ENCODE measurements around the gene TACC3. TPM values are rescaled to one million over a fixed set of nuclear protein-coding genes. Genes with fewer than 3 reads are reported as not detected.

Gene TACC3
- total RNA-seq, 1 experiment from 2014 or later = 207 TPM

DNA sequence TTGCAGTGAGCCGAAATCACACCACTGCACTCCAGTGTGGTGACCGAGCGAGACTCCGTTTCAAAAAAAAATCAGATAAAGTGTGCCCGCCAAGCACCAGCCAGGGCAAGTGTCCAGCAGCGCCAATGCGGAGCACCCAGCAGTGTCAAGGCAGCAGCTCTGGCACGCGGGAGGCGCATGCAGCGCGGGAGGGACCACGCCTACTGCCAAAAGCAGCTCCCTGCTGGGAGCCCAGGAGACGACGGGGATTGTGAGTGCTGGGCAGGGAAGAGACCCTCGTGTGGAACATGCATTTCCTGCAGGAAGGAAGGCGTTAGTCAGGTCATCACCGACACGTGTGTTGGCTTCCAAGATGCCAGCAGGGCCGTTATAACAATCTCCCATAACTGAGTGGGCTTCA, 47.6 kb upstream of the TACC3 start:
- Mint-ChIP-seq H3K4me3 (no peak overlapping the region), H3K4me1 (peaks cover 2% of the 10 kb centered on the region), H3K36me3 (no peaks in the 10 kb centered on the region), H3K27ac (0 out of 2 replicates have a peak overlapping the region, but pooled peaks have one; percentile 18), H3K9me3 (no peaks in the 10 kb centered on the region), H3K27me3 (ENCODE audit: low read depth) (no peaks in the 10 kb centered on the region)
- ATAC-seq (no peak), DNase-seq (ENCODE audit: low spot score) (no peak)
- TF ChIP-seq NFYB (CRISPR knock-in tag; conservative IDR thresholded peaks at IDR 0.05; ENCODE audit: low read depth) (no peak), NFE2L1 (CRISPR knock-in tag; IDR thresholded peaks at IDR 0.05) (no peak), ZNF121 (CRISPR knock-in tag; IDR thresholded peaks at IDR 0.05) (no peak), SOX15 (CRISPR knock-in tag; IDR thresholded peaks at IDR 0.05) (no peak), ATF1 (CRISPR knock-in tag; IDR thresholded peaks at IDR 0.05) (no peak), JUN (CRISPR knock-in tag; IDR thresholded peaks at IDR 0.05) (no peak)
- TF ChIP-seq, protein P1, sequence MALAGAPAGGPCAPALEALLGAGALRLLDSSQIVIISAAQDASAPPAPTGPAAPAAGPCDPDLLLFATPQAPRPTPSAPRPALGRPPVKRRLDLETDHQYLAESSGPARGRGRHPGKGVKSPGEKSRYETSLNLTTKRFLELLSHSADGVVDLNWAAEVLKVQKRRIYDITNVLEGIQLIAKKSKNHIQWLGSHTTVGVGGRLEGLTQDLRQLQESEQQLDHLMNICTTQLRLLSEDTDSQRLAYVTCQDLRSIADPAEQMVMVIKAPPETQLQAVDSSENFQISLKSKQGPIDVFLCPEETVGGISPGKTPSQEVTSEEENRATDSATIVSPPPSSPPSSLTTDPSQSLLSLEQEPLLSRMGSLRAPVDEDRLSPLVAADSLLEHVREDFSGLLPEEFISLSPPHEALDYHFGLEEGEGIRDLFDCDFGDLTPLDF (CRISPR knock-in tag; IDR thresholded peaks at IDR 0.05) = no peak
- TF ChIP-seq, protein P2, sequence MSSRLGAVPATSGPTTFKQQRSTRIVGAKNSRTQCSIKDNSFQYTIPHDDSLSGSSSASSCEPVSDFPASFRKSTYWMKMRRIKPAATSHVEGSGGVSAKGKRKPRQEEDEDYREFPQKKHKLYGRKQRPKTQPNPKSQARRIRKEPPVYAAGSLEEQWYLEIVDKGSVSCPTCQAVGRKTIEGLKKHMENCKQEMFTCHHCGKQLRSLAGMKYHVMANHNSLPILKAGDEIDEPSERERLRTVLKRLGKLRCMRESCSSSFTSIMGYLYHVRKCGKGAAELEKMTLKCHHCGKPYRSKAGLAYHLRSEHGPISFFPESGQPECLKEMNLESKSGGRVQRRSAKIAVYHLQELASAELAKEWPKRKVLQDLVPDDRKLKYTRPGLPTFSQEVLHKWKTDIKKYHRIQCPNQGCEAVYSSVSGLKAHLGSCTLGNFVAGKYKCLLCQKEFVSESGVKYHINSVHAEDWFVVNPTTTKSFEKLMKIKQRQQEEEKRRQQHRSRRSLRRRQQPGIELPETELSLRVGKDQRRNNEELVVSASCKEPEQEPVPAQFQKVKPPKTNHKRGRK (CRISPR knock-in tag; IDR thresholded peaks at IDR 0.05; ENCODE audit: borderline replicate concordance) = no peak
- TF ChIP-seq, protein P3, sequence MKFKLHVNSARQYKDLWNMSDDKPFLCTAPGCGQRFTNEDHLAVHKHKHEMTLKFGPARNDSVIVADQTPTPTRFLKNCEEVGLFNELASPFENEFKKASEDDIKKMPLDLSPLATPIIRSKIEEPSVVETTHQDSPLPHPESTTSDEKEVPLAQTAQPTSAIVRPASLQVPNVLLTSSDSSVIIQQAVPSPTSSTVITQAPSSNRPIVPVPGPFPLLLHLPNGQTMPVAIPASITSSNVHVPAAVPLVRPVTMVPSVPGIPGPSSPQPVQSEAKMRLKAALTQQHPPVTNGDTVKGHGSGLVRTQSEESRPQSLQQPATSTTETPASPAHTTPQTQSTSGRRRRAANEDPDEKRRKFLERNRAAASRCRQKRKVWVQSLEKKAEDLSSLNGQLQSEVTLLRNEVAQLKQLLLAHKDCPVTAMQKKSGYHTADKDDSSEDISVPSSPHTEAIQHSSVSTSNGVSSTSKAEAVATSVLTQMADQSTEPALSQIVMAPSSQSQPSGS (CRISPR knock-in tag; IDR thresholded peaks at IDR 0.05; ENCODE audit: borderline replicate concordance, low read depth) = no peak
- POLR2A ChIA-PET = interaction anchor here (0.9 kb wide), 1 partner anchor 305 kb away, joined by 3 read pairs; no protein-coding TSS in a partner anchor
- CTCF ChIA-PET = interaction anchor here (1.2 kb wide), 1 partner anchor 20 kb away, joined by 5 read pairs; no protein-coding TSS in a partner anchor

DNA sequence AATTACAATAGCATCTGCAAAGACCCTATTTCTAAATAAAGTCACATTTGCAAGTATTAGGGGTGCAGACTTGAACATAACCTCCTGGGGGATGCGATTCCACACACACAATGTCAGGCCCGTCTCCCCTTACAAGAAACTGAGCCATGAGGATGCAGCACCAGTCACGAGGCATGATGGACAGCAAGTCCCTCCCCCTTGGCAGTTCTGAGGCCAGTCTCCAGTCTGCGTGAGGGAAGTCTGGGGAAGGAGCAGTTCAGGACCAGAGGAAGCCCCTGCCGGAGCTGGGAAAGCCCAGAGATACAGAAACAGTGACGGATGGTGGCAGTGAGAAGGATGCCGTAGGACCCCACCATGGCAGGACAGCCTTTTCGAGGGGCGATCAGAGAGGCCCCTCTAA, 46.6 kb upstream of the TACC3 start:
- ATAC-seq (peak; percentile 46; the same call in 1 of the 2 replicates), DNase-seq (ENCODE audit: low spot score) (no peak)
- ChIA-PET POLR2A (no interaction called here), CTCF (interaction anchor here (0.7 kb wide), 1 partner anchor 120 kb away, joined by 6 read pairs; no protein-coding TSS in a partner anchor)
- Mint-ChIP-seq H3K27me3 (ENCODE audit: low read depth) (no peaks in the 10 kb centered on the region; the same call in 1 of the 2 replicates), H3K4me3 (no peak overlapping the region), H3K36me3 (no peaks in the 10 kb centered on the region), H3K4me1 (no peaks in the 10 kb centered on the region; the same call in 1 of the 2 replicates), H3K9me3 (no peaks in the 10 kb centered on the region), H3K27ac (peak overlapping the region; percentile 53; the same call in 1 of the 2 replicates)
- TF ChIP-seq RELA (CRISPR knock-in tag; IDR thresholded peaks at IDR 0.05; ENCODE audit: borderline replicate concordance) (no peak), TEAD1 (CRISPR knock-in tag; IDR thresholded peaks at IDR 0.05) (no peak), SOX15 (CRISPR knock-in tag; IDR thresholded peaks at IDR 0.05) (no peak), KAT7 (CRISPR knock-in tag; IDR thresholded peaks at IDR 0.05; ENCODE audit: borderline replicate concordance) (no peak), FOXK1 (CRISPR knock-in tag; IDR thresholded peaks at IDR 0.05) (no peak)

DNA sequence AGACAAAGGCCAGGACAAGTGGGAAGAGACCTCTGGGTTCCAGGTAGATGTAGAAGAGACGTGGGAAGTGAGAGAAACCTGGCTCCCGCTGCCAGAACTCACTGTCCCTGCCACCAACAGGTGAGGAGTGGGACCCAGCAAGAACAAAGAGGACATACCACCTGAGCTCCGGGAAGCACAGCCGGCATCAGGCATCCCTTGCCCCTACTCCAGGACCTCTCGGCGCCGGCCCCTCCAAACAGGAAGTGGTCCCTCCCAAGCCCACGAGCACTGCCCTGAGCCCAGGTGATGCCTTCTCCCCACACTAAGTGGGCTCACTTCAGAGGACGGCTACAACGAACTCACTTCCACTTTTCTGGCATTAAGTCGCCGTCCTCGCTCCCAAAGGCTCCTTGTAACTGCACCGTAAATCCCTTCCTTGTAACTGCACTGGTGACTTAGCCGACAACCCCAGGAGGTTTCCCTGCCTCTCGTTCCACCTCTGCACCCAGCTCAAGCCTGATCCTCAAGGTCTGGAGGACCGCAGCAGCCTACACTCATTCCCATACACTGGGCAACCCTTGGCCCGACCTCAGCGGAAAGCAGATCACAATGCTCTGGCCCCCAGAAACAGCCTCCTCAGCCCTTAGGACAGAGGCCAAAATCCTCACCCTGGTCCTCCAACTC, 46.1 kb upstream of the TACC3 start:
- ChIA-PET POLR2A (no interaction called here), CTCF (interaction anchor here (0.7 kb wide), 1 partner anchor 120 kb away, joined by 6 read pairs; no protein-coding TSS in a partner anchor)
- ATAC-seq (no peak), DNase-seq (ENCODE audit: low spot score) (no peak)
- Mint-ChIP-seq H3K36me3 (no peaks in the 10 kb centered on the region), H3K9me3 (no peaks in the 10 kb centered on the region), H3K27me3 (ENCODE audit: low read depth) (no peaks in the 10 kb centered on the region; the same call in 1 of the 2 replicates), H3K4me1 (no peaks in the 10 kb centered on the region; the same call in 1 of the 2 replicates), H3K4me3 (no peak overlapping the region), H3K27ac (no peak overlapping the region; the same call in 1 of the 2 replicates)
- TF ChIP-seq, protein P4, sequence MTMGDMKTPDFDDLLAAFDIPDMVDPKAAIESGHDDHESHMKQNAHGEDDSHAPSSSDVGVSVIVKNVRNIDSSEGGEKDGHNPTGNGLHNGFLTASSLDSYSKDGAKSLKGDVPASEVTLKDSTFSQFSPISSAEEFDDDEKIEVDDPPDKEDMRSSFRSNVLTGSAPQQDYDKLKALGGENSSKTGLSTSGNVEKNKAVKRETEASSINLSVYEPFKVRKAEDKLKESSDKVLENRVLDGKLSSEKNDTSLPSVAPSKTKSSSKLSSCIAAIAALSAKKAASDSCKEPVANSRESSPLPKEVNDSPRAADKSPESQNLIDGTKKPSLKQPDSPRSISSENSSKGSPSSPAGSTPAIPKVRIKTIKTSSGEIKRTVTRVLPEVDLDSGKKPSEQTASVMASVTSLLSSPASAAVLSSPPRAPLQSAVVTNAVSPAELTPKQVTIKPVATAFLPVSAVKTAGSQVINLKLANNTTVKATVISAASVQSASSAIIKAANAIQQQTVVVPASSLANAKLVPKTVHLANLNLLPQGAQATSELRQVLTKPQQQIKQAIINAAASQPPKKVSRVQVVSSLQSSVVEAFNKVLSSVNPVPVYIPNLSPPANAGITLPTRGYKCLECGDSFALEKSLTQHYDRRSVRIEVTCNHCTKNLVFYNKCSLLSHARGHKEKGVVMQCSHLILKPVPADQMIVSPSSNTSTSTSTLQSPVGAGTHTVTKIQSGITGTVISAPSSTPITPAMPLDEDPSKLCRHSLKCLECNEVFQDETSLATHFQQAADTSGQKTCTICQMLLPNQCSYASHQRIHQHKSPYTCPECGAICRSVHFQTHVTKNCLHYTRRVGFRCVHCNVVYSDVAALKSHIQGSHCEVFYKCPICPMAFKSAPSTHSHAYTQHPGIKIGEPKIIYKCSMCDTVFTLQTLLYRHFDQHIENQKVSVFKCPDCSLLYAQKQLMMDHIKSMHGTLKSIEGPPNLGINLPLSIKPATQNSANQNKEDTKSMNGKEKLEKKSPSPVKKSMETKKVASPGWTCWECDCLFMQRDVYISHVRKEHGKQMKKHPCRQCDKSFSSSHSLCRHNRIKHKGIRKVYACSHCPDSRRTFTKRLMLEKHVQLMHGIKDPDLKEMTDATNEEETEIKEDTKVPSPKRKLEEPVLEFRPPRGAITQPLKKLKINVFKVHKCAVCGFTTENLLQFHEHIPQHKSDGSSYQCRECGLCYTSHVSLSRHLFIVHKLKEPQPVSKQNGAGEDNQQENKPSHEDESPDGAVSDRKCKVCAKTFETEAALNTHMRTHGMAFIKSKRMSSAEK (CRISPR knock-in tag; IDR thresholded peaks at IDR 0.05; ENCODE audit: borderline replicate concordance) = no peak
- TF ChIP-seq GTF2I (CRISPR knock-in tag; conservative IDR thresholded peaks at IDR 0.05) (no peak), ZNF317 (CRISPR knock-in tag; IDR thresholded peaks at IDR 0.05; ENCODE audit: borderline replicate concordance, low read depth) (no peak), ZNF138 (CRISPR knock-in tag; conservative IDR thresholded peaks at IDR 0.05) (no peak), CREB1 (CRISPR knock-in tag; IDR thresholded peaks at IDR 0.05) (no peak), RORB (CRISPR knock-in tag; IDR thresholded peaks at IDR 0.05) (no peak), NR3C1 (CRISPR knock-in tag; conservative IDR thresholded peaks at IDR 0.05; ENCODE audit: low read depth) (no peak)

All from WTC11 (cell line).